A673 (cell line): ENCODE results near the gene BST1. TPM values are rescaled to one million over a fixed set of nuclear protein-coding genes. Genes with fewer than 3 reads are reported as not detected.

Experiments
- BruUV-seq: library from RNA; stranded (reverse); fragments of 400-500 nt; replicated peaks from 2 replicates; lab custom pipeline; 2021; lab: Mats Ljungman, UMichigan
- CTCF ChIA-PET: fragments of 300-600 bp; sonication (Branson Sonifier 250); formaldehyde crosslinking; loops from one replicate; lab custom pipeline; 2022; ENCODE audit warnings: antibody characterized with exemption; lab: Charles Lee
- POLR2A ChIA-PET: fragments of 300-600 bp; sonication (Branson Sonifier 250); formaldehyde crosslinking; loops from one replicate; lab custom pipeline; 2022; ENCODE audit warnings: antibody characterized with exemption; ENCODE audit not compliant: low non-redundant PET; lab: Charles Lee
- DNase-seq: peaks from one replicate; pipeline ENCODE4 v3.0.0-alpha.2; 2015; ENCODE audit warnings: low spot score
- H3K27ac ChIP-seq: fragments of 200-600 bp; sonication (generic); 2 replicates; pipeline ENCODE4 v1.5.1; 2016; ENCODE audit warnings: mixed run types, low read depth, mild to moderate bottlenecking, mixed read lengths, antibody characterized with exemption, low read length; ENCODE audit not compliant: poor library complexity, severe bottlenecking
- H3K27me3 ChIP-seq: fragments of 200-600 bp; sonication (generic); replicated peaks from 2 replicates; pipeline ENCODE4 v1.6.1; 2017; ENCODE audit warnings: mixed run types, low read depth, mild to moderate bottlenecking, mixed read lengths, antibody characterized with exemption, low read length; ENCODE audit not compliant: insufficient read depth, poor library complexity
- H3K36me3 ChIP-seq: fragments of 200-600 bp; sonication (generic); 2 replicates; pipeline ENCODE4 v1.6.1; 2016; ENCODE audit warnings: mixed run types, mild to moderate bottlenecking, mixed read lengths, antibody characterized with exemption, low read length; ENCODE audit not compliant: insufficient read depth, poor library complexity, severe bottlenecking
- H3K4me1 ChIP-seq: fragments of 200-600 bp; sonication (generic); 2 replicates; pipeline ENCODE4 v1.6.1; 2017; ENCODE audit warnings: mixed run types, mild to moderate bottlenecking, mixed read lengths, antibody characterized with exemption, low read length; ENCODE audit not compliant: insufficient read depth, poor library complexity, severe bottlenecking
- H3K4me3 ChIP-seq: fragments of 200-600 bp; sonication (generic); 2 replicates; pipeline ENCODE4 v1.5.1; 2016; ENCODE audit warnings: low read depth, mixed run types, mild to moderate bottlenecking, mixed read lengths, low read length; ENCODE audit not compliant: poor library complexity, severe bottlenecking
- H3K9me3 ChIP-seq: fragments of 200-600 bp; sonication (generic); 2 replicates; pipeline ENCODE4 v1.6.1; 2016; ENCODE audit warnings: mixed run types, low read depth, mild to moderate bottlenecking, mixed read lengths, antibody characterized with exemption, low read length; ENCODE audit not compliant: poor library complexity, severe bottlenecking
- CTCF ChIP-seq: fragments of 300-800, 200-600 bp; sonication (generic); conservative IDR thresholded peaks from 2 replicates; pipeline ENCODE4 v1.5.1; 2017; ENCODE audit warnings: low read depth, mild to moderate bottlenecking, antibody characterized with exemption, low read length, moderate library complexity, mixed read lengths
- EZH2 ChIP-seq: fragments of 200-600 bp; sonication (generic); IDR thresholded peaks from 2 replicates; pipeline ENCODE4 v1.6.1; 2017; ENCODE audit warnings: borderline replicate concordance, low read depth, mild to moderate bottlenecking, mixed read lengths, antibody characterized with exemption, low read length; ENCODE audit not compliant: poor library complexity, severe bottlenecking
- intact Hi-C: fragments of 100-400 bp; cut with micrococcal nuclease; formaldehyde crosslinking; loops from one replicate; pipeline ENCODE4 v1.10.0; 2022; ENCODE audit not compliant: unreplicated experiment
- total RNA-seq: library from RNA; stranded (reverse); gene quantifications from 2 replicates; pipeline ENCODE4 v1.2.3, GENCODE V29; 2021

Gene BST1
- total RNA-seq, 1 experiment from 2014 or later = 2.4 TPM

GRCh38 chr4:15742083-15742582 is 39.3 kb downstream of the BST1 start:
- BruUV-seq = no TSS peak
- Histone ChIP-seq H3K9me3 (no peaks in the 10 kb centered on the region), H3K27ac (no peak overlapping the region), H3K4me3 (no peak overlapping the region), H3K4me1 (no peaks in the 10 kb centered on the region), H3K36me3 (no peaks in the 10 kb centered on the region), H3K27me3 (no peaks in the 10 kb centered on the region)
- DNase-seq = no peak
- ChIA-PET CTCF (no interaction called here), POLR2A (no interaction called here)
- TF ChIP-seq CTCF = no peak
- TF ChIP-seq EZH2 = no peak
- intact Hi-C loops = no loop called here

DNA sequence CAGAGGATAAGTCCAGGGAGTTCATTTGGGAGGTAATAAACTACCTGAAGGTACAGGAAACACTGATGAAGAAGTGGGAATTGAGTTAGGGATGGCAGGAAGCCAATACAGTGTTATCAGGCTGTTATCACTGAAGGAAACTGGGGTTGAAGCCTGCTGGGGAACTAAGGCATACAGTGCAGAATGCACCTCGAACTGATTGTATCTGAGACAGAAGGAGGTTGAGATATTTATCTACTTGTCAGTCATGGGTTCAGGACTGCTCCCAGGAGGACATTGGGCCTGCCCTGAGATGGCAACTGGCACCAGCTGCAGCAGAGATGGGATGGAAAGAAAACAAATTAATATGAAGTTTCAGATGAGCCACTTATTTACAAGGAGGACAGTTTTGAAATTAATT is 39.8 kb downstream of the BST1 start:
- ChIA-PET CTCF (no interaction called here), POLR2A (no interaction called here)
- no peak for DNase-seq
- BruUV-seq = no TSS peak
- Histone ChIP-seq H3K4me3 (no peak overlapping the region), H3K27ac (no peak overlapping the region), H3K9me3 (no peaks in the 10 kb centered on the region), H3K27me3 (no peaks in the 10 kb centered on the region), H3K36me3 (no peaks in the 10 kb centered on the region), H3K4me1 (no peaks in the 10 kb centered on the region)
- intact Hi-C loops = no loop called here
- TF ChIP-seq CTCF = no peak
- TF ChIP-seq EZH2 = no peak

DNA sequence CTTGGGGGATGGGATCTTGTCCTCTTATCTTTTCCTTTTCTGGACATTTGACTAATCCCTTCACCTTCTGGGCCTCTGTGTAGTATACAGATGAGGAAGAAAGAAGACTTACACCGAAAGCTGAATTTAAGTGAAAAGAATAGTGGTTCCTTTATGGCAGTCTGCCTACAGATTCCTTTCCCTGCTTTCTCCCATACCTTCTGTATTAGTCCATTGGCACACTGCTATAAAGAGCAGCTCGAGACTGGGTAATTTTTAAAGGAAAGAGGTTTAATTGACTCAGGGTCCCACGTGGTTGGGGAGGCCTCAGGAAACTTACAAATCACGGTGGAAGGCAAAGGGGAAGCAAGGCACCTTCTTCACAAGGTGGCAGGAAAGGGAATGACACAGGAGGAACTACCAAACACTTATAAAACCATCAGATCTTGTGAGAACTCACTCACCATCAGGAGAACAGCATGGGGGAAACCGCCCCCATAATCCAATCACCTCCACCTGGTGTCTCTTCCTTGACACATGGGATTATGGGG is 41.2 kb downstream of the BST1 start:
- BruUV-seq = no TSS peak
- no peak for DNase-seq
- Histone ChIP-seq H3K27ac (no peak overlapping the region), H3K4me1 (no peaks in the 10 kb centered on the region), H3K4me3 (no peak overlapping the region), H3K27me3 (no peaks in the 10 kb centered on the region), H3K36me3 (no peaks in the 10 kb centered on the region), H3K9me3 (no peaks in the 10 kb centered on the region)
- ChIA-PET POLR2A (no interaction called here), CTCF (no interaction called here)
- TF ChIP-seq CTCF (no peak), EZH2 (no peak)
- intact Hi-C loops = no loop called here
